AG09319 (cell line): ENCODE results near the gene OVCH1.

Experiments
- DNase-seq: peaks from one replicate; pipeline ENCODE4 v3.0.0-alpha.2; 2010; ENCODE audit warnings: low read depth; ENCODE audit errors: extremely low read depth
- CTCF ChIP-seq: IDR thresholded peaks from 2 replicates; pipeline ENCODE4 v1.5.1; 2011; ENCODE audit warnings: low read depth, mild to moderate bottlenecking, inconsistent platforms, low read length, moderate library complexity

Gene OVCH1

GRCh38 chr12:29416748-29417147 lies 80.7 kb downstream of the OVCH1 start:
- TF ChIP-seq CTCF: no peak
- DNase-seq: no peak

- DNase-seq: no peak
- no peak for TF ChIP-seq CTCF
Observed at GRCh38 chr12:29415111-29415510, 82.4 kb downstream of the OVCH1 start.

GRCh38 chr12:29414368-29414767 lies 83.1 kb downstream of the OVCH1 start:
- peak; percentile 31 for DNase-seq
- no peak for TF ChIP-seq CTCF

GRCh38 chr12:29405561-29405960 lies 91.9 kb downstream of the OVCH1 start:
- no peak for TF ChIP-seq CTCF
- no peak for DNase-seq

GRCh38 chr12:29403991-29404390 lies 93.5 kb downstream of the OVCH1 start:
- no peak for DNase-seq
- TF ChIP-seq CTCF: no peak

- TF ChIP-seq CTCF: no peak
- no peak for DNase-seq
Observed at GRCh38 chr12:29402437-29402836, 95.0 kb downstream of the OVCH1 start.

GRCh38 chr12:29398495-29398894 lies 99.0 kb downstream of the OVCH1 start:
- no peak for DNase-seq
- TF ChIP-seq CTCF: no peak
